ENCODE results near the gene NRIP1.
"Not testable (repeated sequence)": the region's sequence is repeated elsewhere in the genome, so short reads cannot be mapped to it uniquely, and the experiment has no call there.

The NRIP1 gene

DNA sequence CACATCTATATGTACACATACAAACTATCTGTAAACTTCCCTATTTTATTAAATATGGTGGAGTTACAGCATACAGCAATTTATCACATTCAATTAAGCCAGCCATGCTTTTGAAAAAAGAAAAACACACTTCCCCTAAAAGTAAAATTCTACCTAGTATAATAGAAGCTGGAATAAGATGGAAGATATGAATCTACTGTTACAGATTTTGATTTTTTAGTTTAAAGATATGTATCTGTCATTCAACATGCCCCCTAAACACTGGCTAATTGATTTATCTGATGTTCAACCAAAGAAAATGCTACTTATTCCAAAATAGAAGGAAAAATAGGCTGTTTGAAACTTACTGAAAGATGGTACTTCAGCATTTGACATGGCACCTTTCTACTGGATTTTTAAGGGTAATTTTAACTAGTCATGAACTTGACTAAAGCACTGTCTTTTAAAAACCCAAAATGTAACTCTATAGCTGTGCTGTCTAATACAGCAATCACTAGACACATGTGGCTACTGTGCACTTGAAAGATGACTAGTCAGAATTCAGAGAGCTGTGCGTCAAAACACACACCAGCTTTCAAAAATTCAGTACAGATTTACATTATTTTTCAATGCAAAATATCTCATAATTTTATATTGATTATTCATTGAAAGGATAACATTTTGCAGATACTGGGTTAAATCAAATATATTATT lies 25.0 kb downstream of the NRIP1 start:
- DNase-seq = no peak

- no peak for DNase-seq
Observed at GRCh38 chr21:15037900-15038293, 26.9 kb downstream of the NRIP1 start.

DNA sequence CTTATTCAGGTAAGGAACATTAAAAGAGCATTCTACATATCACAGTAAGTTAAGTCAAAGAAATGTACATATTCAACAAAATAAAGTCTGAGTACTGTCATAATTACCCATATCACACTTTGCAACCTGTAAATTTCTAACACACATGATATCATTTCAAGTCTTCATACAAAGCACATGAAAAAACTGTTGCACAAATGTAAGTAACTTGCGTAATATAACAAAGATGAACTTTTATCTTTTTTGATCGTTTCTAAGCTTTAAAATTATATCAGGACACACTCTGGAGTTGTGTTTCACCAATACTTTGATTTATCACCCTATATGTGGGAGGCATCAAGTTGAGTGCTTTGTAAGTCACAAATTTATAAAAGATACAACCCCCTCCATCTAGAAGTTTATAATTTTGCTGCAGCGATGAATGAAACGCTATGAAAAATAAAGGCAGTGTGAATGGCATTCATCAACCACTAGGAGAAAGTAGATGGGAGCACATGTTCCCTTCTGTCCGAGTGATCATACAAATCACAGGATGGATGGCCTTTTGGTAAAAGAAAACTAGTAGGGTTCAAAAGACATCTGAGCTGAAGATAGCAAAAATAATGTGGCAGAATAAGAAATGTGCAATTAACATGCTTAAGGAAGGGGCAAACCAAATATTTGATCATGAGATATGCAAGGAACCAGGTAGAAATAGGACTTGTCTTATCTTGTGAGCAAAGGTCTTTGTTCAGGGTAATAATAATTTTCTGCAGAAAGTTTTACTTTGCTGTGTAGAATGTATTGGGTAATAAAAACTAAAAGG lies 27.5 kb downstream of the NRIP1 start:
- no peak for DNase-seq

DNA sequence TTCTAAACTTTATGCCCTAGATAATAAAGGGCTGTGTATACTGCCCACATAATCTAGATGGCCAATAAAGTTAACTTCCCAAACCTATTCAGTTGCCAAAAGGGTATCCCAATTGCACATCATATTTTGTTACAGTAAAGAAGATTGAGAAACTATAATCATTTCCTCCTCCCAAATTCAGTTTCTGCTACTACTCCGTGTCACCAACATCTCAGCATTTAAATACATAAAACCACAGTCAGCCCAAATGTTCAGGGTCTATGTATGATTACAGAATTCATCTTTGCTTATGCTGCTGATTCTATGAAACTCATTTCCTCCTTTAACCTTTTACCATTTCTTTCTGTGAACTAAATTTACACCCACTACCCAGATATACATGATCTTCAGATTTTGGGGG lies 28.6 kb downstream of the NRIP1 start:
- DNase-seq = no peak

DNA sequence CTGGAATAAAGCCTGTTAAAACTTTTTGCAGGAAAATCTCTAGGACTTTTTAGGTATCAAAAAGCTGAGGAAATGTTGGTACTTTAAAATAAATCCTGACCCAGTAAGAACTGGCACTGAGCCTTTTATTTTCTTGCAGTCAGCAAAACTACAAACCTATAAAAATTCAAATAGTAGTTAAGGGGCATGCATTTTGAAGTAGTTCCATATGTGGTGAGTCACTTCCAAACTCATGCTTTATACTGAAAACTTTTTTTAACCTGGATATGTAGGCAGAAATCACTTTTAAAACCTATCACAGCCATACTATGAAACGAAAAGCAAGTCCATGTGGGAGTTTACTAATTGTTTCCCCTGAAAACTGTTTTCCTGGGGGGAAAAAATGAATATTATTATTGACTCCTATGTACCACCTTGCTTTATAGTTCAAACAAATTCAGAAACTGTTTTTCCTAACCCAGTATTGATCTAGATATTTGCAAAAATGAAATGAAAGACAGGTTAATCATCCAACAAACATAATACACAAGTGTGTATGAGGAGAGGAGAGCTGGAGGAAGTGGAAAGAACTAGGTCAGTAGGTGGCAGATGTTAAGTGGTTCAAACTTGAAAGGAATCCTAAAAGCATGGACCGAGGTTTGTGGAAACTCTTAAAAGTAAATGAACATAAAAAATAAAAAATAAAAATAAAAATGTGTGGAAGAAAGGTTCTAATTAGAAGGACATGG lies 30.5 kb downstream of the NRIP1 start:
- no peak for DNase-seq

- no peak for DNase-seq
Observed at GRCh38 chr21:15031790-15032357, 32.9 kb downstream of the NRIP1 start.

- DNase-seq = not testable (repeated sequence)
Observed at GRCh38 chr21:15031362-15031761, 33.4 kb downstream of the NRIP1 start.

- not testable (repeated sequence) for DNase-seq
Observed at GRCh38 chr21:15030861-15031260, 33.9 kb downstream of the NRIP1 start.

GRCh38 chr21:15029077-15029476 lies 35.7 kb downstream of the NRIP1 start:
- DNase-seq = no peak

DNA sequence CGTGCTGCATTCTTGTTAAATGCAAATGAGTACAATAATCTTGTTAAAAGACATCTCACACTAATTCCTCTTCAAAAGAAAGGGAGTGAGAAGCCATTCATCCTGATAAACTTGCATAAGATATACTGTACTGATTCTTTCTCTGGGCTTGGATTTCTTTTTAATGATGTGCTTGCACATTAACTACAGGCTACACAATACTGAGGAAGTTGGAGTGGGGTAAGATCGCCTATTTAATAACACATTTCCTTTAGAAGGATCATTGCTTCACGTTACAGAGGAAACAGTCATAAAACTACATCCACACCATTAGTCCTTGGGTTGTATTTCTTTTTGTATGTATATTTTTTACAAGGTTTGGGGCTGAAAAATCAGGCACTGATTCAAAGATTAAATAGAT lies 36.6 kb downstream of the NRIP1 start:
- DNase-seq = no peak

DNA sequence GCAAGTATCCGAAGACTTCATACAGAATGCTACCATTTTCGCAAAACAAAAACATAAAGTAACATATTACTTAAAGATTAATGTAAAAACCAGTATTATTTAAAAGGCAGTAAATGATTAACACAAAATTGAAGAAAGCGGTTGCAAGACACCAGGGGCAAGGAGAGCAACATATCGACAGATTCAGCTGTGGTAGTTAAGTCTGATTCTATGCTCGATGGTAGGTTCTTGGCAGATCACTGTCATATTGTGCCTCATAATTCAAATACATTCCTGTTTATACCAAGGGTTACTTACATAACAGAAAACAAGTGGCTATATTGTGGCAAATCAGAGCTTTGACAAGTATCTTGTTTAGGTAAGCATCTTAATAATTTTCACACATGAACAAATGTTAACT lies 37.7 kb downstream of the NRIP1 start:
- no peak for DNase-seq

GRCh38 chr21:15026370-15026769 lies 38.4 kb downstream of the NRIP1 start:
- DNase-seq = no peak

DNA sequence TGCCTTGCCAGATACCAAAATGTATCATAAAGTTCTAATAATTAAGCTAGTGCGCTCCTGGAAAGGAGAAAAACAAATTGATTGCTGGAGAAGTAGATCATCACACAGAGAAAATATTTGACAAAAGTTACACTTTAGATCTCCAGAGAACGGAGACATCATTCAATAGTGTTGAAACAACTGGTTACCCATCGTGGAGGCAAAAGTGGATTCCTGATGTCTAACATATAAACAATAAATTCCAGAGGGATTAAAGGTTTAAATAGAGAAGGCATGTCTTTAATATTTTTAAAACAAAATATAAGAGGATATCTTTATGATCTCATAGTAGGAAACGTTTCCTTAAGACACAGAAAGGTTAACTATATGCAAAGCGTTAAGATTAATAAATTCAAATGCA lies 41.0 kb downstream of the NRIP1 start:
- no peak for DNase-seq

GRCh38 chr21:15022608-15023261 lies 42.1 kb downstream of the NRIP1 start:
- DNase-seq = no peak

DNA sequence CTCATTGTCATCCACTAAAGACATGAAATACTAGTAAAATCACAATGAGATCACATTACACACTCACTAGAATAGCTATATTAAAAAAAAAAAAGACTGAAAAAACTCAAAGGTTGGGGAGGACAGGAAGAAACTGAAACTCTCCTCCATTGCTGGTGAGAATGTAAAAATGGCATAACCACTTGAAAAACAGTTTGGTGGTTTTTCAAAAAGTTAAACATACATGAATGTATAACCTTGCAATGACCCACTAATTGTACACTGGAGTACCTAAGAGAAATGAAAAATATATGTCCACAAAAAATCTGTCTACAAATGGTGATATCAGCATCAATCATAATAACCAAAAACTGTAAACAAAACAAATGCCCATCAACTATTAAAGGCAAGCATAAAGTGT lies 44.0 kb downstream of the NRIP1 start:
- no peak for DNase-seq

DNA sequence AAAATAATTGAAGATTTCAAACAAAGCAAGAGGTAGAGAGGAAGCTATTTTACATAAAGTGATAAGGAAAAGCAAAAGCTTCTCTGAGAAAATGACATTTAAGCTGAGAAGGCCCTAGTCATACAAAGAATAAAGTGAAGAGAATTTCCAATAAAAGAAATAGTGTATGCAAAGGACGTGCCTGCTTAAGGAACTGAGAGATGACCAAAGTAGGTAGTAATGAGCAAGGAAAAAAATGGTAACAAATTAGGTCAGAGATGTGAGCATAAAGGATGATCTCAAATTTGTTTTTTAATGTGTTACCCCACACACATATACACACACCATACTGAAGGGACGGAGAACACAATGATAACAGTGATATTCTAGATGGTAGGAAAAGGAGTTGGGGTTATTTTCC lies 46.4 kb downstream of the NRIP1 start:
- DNase-seq = no peak

DNA sequence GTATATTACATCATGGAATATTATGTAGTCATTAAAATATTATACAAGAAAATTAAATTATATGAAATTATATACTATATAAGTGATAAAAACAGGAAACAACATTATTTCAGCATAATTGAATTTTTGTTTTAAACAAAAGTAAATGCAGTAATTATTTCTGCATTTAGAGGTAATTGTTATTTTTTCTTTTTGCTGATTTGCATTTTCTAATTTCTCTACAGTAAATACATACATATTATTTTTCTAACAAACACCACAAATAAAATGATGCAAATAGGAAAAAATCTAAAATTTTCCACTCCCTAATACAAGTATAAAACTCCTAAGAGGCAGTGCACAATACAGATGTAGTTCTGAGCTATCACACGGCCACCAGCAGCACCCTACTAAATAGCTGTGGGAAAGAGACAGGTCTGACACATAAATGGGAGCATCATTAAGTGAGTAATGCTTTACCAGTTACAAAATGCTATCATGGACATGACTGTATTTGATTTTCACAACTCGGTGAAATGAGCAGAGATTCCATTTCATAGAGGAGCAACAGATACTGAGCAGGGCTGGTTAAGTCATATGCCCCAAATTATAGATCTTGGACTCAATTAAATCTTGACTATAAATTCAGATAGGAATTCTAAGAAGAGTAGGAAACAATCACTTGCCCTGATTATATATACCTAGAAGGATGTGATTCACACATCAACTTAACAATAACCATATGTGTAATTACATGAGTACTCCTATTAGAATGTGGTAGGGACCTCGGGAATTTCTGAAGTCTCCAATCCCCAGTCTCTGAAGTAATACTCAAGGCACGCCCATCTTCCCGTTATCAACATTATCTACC lies 49.0 kb downstream of the NRIP1 start:
- no peak for DNase-seq

- no peak for DNase-seq
Observed at GRCh38 chr21:15014221-15014620, 50.6 kb downstream of the NRIP1 start.

- no peak for DNase-seq
Observed at GRCh38 chr21:15011967-15012366, 52.8 kb downstream of the NRIP1 start.

DNA sequence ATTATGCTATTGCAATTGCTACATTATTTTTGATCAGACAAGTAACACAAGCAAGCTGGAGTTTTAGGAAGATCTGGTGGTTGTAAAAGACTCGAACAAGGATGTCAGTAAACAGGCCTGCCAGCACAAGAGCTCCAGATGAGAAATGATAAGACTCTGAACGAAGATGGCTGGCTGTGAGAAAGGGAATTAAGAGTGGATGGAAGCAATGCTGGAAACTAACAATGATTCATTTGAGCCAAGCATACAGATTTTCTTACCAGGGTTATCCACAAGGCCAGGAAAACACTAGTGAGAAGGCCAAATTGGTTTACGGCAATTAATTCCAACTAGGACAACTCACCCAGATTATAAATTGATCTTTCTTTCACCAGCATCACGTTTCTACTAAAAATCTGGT lies 54.2 kb downstream of the NRIP1 start:
- DNase-seq = no peak
